AG04449 (cell line): ENCODE results near the gene FAM20C.

Experiments used
- CTCF ChIA-PET: fragments of 350-600 bp; formaldehyde crosslinking; extraction: SDS; loops from one replicate; lab custom pipeline; 2021; ENCODE audit warnings: antibody characterized with exemption; lab: Yijun Ruan, JAX
- POLR2A ChIA-PET: fragments of 400-600, 350-600 bp; formaldehyde crosslinking; extraction: SDS; loops from one replicate; lab custom pipeline; 2020; ENCODE audit warnings: antibody characterized with exemption, inconsistent platforms; lab: Yijun Ruan, JAX
- DNase-seq: peaks from one replicate; pipeline ENCODE4 v3.0.0-alpha.2; 2010; ENCODE audit warnings: low read depth, low spot score
- H3K4me3 ChIP-seq: 2 replicates; pipeline ENCODE4 v1.5.1; 2011; ENCODE audit warnings: low read depth, mild to moderate bottlenecking, control low read depth, low read length
- TF ChIP-seq, protein P1 (sequence below): IDR thresholded peaks from one replicate; pipeline ENCODE4 v1.5.1; 2011; ENCODE audit warnings: mild to moderate bottlenecking, moderate library complexity, low read length, control low read depth, inconsistent platforms; ENCODE audit not compliant: insufficient read depth; ENCODE audit errors: missing control alignments

The FAM20C gene

DNA sequence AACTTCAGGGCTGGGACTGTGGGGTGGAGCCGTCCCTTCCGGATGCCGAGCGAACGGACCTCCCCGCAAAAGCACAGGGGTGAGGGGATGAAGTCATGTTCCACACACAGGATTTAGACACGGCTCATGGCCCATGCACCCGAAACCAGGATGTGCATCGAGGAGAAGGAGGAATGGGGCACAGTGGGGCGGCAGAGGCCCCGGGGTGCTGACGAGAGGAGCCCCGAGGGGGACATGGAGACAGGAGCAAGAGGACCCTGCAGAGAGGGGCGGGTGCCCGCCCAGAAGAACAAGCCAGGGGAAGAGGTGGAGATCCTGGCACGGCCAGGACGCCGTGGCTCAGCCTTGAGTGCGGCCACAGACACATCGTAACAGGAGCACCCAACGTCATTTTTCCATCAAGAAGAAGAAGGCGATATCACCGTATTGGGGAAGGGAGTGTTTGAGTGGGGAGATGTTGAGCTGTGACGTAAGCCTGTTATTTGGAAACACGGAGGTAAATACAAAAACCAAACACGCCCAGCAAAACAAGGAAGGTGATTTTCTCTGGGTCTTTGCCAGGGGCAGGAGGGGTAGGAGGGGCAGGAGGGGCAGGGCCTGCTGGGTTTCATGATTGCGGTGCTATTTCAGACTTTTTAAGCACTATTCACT lies 72.3 kb downstream of the FAM20C start:
- no peak overlapping the region for H3K4me3 ChIP-seq
- POLR2A ChIA-PET = no interaction called here
- TF ChIP-seq, protein P1, sequence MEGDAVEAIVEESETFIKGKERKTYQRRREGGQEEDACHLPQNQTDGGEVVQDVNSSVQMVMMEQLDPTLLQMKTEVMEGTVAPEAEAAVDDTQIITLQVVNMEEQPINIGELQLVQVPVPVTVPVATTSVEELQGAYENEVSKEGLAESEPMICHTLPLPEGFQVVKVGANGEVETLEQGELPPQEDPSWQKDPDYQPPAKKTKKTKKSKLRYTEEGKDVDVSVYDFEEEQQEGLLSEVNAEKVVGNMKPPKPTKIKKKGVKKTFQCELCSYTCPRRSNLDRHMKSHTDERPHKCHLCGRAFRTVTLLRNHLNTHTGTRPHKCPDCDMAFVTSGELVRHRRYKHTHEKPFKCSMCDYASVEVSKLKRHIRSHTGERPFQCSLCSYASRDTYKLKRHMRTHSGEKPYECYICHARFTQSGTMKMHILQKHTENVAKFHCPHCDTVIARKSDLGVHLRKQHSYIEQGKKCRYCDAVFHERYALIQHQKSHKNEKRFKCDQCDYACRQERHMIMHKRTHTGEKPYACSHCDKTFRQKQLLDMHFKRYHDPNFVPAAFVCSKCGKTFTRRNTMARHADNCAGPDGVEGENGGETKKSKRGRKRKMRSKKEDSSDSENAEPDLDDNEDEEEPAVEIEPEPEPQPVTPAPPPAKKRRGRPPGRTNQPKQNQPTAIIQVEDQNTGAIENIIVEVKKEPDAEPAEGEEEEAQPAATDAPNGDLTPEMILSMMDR = no peak
- DNase-seq = no peak
- CTCF ChIA-PET = interaction anchor here (0.7 to 1.6 kb wide), 4 partner anchors 11 to 27 kb away, joined by 3 to 4 read pairs (median 4); no protein-coding TSS in a partner anchor

DNA sequence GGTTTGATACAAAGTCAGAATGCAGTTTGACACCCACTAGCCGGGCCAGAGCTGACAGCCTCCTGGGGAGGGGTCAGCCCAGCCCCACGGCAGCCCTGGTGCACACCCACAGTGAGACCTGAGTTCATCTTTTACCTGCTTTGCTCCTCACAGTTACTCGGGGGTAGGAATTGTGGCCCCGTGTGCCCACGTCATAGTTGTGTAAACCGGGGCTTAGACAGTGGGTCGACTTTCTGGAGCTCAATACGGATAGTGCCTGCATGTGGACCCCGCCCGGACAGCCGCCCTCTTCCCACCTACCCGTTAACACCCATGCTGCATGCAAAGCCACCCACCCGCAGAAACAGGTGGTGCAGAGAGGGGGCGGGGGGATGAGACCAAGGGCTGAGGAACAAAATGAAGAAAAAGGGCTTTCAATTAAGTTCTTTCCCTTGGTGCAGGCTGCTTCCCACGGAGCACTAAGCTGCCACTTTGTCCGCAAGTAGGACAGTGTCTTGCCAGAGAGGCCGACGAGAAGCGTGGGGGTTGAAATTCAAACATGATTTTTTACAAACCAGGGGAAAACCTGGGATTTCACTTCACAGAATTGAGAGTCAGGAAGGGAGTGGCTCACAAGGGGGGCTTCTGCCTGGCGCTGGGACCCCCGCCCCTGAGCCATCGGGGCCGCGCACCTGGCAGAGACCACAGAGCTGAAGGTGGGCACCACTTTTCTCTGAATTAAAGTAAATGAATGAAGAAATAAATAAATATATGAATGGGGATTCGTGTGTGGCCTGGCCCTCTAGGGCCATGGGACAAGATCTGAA lies 73.0 kb downstream of the FAM20C start:
- TF ChIP-seq, protein P1 = no peak
- ChIA-PET CTCF (interaction anchor here (0.9 to 1.6 kb wide), 2 partner anchors 12 to 25 kb away, joined by 3 to 4 read pairs; no protein-coding TSS in a partner anchor), POLR2A (no interaction called here)
- no peak for DNase-seq
- H3K4me3 ChIP-seq = no peak overlapping the region

DNA sequence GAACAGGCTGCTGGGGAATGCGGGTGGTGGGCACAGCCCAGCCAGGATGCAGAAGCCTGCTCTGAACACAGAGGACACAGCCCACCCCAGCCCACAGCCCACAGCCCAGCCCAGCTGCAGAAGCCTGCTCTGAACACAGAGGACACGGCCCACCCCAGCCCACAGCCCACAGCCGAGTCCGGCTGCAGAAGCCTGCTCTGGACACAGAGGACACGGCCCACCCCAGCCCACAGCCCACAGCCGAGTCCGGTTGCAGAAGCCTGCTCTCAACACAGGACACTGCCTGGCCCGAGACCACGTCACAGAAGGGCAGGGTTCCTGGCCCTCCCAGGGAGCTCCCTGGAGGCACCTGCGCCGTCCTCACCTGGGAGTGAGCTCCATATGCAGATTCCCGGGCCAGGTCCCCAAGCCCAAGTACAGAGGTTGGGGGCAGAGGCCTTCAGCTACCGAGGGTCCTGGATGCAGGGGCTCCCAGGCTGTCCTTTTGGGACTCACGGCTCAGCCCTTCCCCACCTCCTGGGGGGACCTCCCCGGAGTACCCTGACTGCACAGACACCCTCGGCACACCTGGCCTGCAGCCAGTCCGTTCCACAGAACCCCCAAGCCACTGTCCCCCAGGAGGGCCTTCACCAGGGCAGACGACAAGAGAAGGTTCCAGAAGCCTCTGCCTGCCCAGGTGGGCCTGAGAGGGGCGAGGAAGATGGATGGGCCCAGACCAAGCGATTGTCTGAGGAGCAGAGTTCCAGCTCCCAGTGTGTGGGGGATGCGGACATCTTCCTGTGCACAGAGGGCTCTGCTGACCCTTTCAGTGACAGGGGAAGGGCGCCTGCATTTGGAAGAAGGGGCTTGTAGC lies 73.9 kb downstream of the FAM20C start:
- TF ChIP-seq, protein P1 = no peak
- ChIA-PET CTCF (no interaction called here), POLR2A (no interaction called here)
- no peak overlapping the region for H3K4me3 ChIP-seq
- no peak for DNase-seq

DNA sequence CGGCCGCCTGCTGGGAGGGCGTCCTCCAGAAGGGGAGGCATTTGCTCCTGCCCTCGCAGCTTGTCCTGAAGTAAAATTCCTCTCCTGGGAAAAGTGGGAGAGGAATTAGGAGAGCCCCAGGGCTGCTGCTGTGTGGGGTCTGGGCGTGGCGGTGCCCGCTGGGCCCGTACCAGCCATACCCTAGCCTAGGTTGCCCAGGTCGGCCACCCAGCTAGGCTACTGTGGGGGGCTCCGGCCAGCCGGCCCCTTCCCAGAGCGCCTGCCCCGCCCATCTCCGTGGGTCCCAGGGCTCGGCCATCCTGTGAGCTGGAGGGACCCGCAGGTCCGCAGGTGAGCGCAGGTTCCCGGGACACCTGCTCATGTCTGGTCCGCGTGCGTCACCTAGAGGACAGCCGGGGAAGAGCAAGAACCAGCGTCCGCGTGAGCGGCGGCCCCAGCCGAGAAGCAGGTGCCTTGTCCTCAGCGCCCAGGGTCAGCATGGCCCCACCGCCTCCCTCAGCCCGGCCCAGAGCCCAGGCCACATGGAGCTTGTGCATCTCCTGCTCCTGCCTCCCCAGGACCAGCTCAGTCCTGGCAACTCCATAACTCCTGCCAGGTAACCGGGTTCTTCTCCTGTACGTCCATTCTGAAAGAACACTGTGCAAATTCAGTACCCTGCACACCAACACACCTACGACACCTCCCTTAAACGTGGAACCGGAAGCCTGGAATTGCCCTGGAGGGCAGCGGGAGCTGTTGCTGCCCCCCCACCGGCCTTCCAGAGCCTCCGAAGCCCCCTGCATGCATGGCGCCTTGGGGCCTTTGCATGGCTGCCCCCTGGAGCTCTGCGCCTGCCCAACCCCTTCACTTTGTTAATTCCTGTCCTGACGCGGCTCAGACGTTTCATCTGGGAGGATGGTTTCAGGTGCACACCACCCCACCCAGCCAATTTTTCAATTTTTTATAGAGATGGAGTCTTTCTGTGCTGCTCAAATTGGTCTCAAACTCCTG lies 74.8 kb downstream of the FAM20C start:
- no peak overlapping the region for H3K4me3 ChIP-seq
- TF ChIP-seq, protein P1 = peak; percentile 23
- POLR2A ChIA-PET = no interaction called here
- no peak for DNase-seq
- CTCF ChIA-PET = interaction anchor here (1.5 kb wide), 1 partner anchor 10 kb away, joined by 6 read pairs; no protein-coding TSS in a partner anchor

DNA sequence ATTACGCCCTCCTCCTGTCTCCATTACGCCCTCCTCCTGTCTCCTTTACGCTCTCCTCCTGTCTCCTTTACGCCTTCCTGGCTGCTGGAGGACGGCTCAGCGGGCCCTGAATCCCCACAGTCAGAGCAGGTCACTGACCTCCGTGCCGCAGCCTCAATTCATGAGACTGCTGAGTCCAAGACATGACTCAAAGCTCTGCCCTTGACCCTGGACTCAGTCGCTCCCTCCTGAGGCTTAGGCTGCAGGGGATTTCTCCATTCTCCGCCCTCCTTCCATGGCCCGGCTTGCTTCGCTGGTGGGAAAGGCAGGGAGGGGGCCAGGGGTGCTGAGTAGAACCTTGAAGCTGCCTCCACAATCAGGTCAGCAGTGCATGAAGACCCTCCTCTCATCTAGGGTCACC lies 76.6 kb downstream of the FAM20C start:
- no peak for DNase-seq
- TF ChIP-seq, protein P1 = no peak
- no peak overlapping the region for H3K4me3 ChIP-seq
- CTCF ChIA-PET = no interaction called here
- POLR2A ChIA-PET = no interaction called here
